ENCODE data around the gene AGER. TPM values are rescaled to one million over a fixed set of nuclear protein-coding genes. Genes with fewer than 3 reads are reported as not detected.

AGER gene
- total RNA-seq, 4 donors from 2014 or later: 1.1 to 9.0 (median 2.7) TPM

DNA sequence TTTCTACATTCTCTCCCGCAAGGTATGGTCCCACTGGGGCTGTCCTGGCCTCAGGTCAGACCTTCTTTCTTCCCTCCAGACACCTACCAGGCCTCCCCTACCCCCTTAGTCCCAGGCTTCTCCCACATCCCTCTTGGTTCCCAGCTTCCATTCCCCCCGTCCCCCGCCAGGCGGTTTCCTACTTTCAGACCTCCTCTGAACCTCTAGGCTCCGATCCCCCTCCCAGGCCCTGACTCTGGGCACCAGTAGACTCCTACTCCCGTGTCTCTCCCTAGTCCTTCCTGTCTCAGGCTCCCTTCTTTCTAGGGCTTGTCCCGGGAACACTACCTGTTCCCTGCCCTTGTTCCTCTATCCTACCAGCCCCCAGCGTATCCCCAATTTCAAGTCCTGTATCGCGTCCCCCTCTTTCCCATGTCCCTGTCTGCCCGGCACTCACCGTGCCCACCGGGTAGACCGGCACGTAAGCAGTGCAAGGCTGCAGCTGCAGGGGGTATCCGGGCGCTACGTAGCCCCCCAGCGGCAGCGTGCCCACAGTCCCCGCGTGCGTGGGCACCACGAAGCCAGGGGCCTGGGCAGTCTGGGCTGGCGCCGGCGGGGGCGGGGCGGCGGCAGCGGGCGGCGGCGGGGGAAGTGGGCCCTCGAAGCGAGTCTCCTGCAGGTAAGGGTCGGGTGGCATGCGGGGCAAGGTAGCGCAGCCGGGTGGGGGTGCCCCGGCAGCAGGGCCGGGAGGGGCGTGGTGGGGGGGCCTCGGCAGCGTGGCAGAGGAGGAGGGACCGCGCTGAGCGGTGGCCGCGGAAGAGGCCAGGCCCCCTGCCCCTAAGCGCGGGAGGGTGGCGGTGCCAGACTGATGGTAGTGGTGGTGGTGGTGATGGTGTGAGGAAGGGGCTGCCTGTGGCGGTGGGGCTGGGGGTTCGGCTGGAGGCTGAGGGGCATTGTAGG, 33.9 kb downstream of the AGER start:
- peak overlapping the region in 1 of 4 donors; percentile 68 for H3K4me3 ChIP-seq
- H3K9me3 ChIP-seq: no peaks in the 10 kb centered on the region
- peaks cover 6 to 35% (median 31%) of the 10 kb centered on the region in 4 donors for H3K4me1 ChIP-seq
- TF ChIP-seq EP300 (IDR thresholded peaks at IDR 0.05; ENCODE audit: low read depth) (no peak), POLR2AphosphoS5 (IDR thresholded peaks at IDR 0.05) (no peak), POLR2A (IDR thresholded peaks at IDR 0.05) (no peak)
- TF ChIP-seq, protein P1, sequence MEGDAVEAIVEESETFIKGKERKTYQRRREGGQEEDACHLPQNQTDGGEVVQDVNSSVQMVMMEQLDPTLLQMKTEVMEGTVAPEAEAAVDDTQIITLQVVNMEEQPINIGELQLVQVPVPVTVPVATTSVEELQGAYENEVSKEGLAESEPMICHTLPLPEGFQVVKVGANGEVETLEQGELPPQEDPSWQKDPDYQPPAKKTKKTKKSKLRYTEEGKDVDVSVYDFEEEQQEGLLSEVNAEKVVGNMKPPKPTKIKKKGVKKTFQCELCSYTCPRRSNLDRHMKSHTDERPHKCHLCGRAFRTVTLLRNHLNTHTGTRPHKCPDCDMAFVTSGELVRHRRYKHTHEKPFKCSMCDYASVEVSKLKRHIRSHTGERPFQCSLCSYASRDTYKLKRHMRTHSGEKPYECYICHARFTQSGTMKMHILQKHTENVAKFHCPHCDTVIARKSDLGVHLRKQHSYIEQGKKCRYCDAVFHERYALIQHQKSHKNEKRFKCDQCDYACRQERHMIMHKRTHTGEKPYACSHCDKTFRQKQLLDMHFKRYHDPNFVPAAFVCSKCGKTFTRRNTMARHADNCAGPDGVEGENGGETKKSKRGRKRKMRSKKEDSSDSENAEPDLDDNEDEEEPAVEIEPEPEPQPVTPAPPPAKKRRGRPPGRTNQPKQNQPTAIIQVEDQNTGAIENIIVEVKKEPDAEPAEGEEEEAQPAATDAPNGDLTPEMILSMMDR (IDR thresholded peaks at IDR 0.05): no peak
- peaks cover 13% of the 10 kb centered on the region for H3K27me3 ChIP-seq
- in situ Hi-C loops (cut with MboI; ENCODE audit: low pct_ligation_motif_present in 1 of 4, low pct_unique_long_range_greater_than_20kb in 1 of 4, low sequenced_read_pairs in 3 of 4): no loop called here
- H3K36me3 ChIP-seq: no peaks in the 10 kb centered on the region
- DNase-seq: no peak
- intact Hi-C loops (cut with DNase I; ENCODE audit: low total_unique reads): loop anchor here (5.0 kb wide), 1 partner anchor 498 kb away; the partner anchor contains the start of gene BAG6
- WGBS, 2 donors (ENCODE audit: low coverage in 1 of 2): 62 to 70% methylated on average over 15 to 46 of the region's 55 CpGs
- H3K27ac ChIP-seq: peak overlapping the region in 2 of 4 donors; percentile 42 to 89

GRCh38 chr6:32149092-32149755, 34.8 kb downstream of the AGER start:
- no peaks in the 10 kb centered on the region for H3K9me3 ChIP-seq
- in situ Hi-C loops (cut with MboI; ENCODE audit: low pct_ligation_motif_present in 1 of 4, low pct_unique_long_range_greater_than_20kb in 1 of 4, low sequenced_read_pairs in 3 of 4): no loop called here
- intact Hi-C loops (cut with DNase I; ENCODE audit: low total_unique reads): no loop called here
- peaks cover 13% of the 10 kb centered on the region for H3K27me3 ChIP-seq
- no peak for TF ChIP-seq POLR2AphosphoS5 (IDR thresholded peaks at IDR 0.05)
- TF ChIP-seq, protein P1 (IDR thresholded peaks at IDR 0.05): no peak
- TF ChIP-seq EP300 (IDR thresholded peaks at IDR 0.05; ENCODE audit: low read depth): no peak
- no peak for TF ChIP-seq POLR2A (IDR thresholded peaks at IDR 0.05)
- 76 to 86% methylated on average over 14 to 47 of the region's 47 CpGs for WGBS, 2 donors (ENCODE audit: low coverage in 1 of 2)
- peaks cover 0 to 29% (median 27%) of the 10 kb centered on the region in 4 donors for H3K4me1 ChIP-seq
- peak overlapping the region in 1 of 4 donors; percentile 38 for H3K4me3 ChIP-seq
- no peak overlapping the region for H3K27ac ChIP-seq
- DNase-seq: no peak
- H3K36me3 ChIP-seq: no peaks in the 10 kb centered on the region

- no peaks in the 10 kb centered on the region for H3K9me3 ChIP-seq
- in situ Hi-C loops (cut with MboI; ENCODE audit: low pct_ligation_motif_present in 1 of 4, low pct_unique_long_range_greater_than_20kb in 1 of 4, low sequenced_read_pairs in 3 of 4) (no loop called here), intact Hi-C loops (cut with DNase I; ENCODE audit: low total_unique reads) (no loop called here)
- TF ChIP-seq POLR2AphosphoS5 (IDR thresholded peaks at IDR 0.05) (no peak), POLR2A (IDR thresholded peaks at IDR 0.05) (no peak), EP300 (IDR thresholded peaks at IDR 0.05; ENCODE audit: low read depth) (no peak)
- TF ChIP-seq, protein P1 (IDR thresholded peaks at IDR 0.05): peak in 1 of 5 experiments; percentile 8
- peaks cover 0 to 32% (median 29%) of the 10 kb centered on the region in 4 donors for H3K4me1 ChIP-seq
- peak; percentile 58 for DNase-seq
- peaks cover 13% of the 10 kb centered on the region for H3K27me3 ChIP-seq
- WGBS, 2 donors (ENCODE audit: low coverage in 1 of 2): 33 to 60% methylated on average over 23 to 39 of the region's 39 CpGs
- no peaks in the 10 kb centered on the region for H3K36me3 ChIP-seq
- peak overlapping the region in 3 of 4 donors; percentile 14 to 38 (median 19) for H3K4me3 ChIP-seq
- no peak overlapping the region for H3K27ac ChIP-seq
These were observed 35.6 kb downstream of the AGER start for GRCh38 chr6:32148289-32149091.
